GM19023 (cell line): ENCODE measurements around the gene YY1.

ENCODE experiments used
- ATAC-seq: cut with Tn5 transposase; IDR thresholded peaks from one replicate; pipeline ENCODE4 v1.9.1; 2021; ENCODE audit warnings: mild to moderate bottlenecking, moderate library complexity; ENCODE audit not compliant: unreplicated experiment

The YY1 gene

DNA sequence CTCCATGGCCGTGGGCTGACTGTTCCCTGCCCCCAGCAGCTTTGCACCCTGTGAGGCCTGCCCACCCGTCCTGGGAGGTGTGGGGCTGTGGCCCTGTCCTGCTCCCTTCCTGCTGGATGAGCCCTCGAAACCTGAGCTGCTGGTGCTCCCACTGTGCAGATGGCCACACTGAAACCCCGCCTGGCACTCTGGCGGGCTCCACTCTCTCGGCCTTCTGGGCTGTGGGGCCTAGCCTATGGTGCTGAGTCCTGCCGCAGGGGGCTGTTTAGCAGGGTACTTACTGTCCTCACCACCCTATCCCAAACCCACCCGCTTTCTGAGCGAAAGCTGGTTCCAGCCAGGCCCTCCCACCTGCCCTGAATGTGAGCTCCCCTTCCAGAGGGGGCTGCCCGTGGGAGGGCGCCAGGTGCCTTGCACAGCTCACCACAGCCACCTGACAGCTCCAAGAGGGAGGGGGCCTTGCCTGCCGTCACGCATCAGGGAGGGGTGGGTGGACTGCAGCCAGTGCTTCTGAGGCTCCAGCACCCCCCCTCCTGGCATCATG is 91.5 kb downstream of the YY1 start:
- no peak for ATAC-seq

DNA sequence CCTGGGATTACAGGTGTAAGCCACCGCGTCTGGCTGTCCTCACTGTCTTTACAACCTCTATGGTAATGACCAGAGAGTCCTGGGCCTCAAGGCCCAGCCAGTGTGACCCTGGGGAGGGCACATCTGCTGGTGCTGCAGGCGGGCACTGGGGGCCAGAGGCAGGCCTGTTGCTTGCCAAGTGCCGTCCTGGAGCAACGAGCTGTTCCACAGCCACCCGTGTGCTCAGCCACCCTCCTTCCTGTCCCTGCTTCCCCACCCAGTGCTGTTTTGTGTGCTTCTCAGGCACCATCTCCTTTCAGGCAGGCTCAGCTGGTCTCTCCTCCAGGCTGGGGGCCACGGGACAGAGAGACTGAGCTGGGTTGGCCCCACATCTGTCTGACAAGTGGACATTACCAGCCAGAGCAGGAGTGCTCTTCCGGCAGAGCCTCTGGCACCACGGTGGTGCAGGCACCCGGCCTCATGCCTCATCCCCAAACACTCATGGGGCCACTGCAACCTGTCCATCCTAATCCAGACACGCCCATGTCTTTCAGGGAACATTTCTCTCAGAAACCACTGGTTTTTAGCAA is 93.2 kb downstream of the YY1 start:
- no peak for ATAC-seq
